Heart left ventricle (tissue), 16 donors: ENCODE measurements around the gene RGPD4. TPM values are rescaled to one million over a fixed set of nuclear protein-coding genes. Genes with fewer than 3 reads are reported as not detected.

ENCODE experiments used
- ATAC-seq, 4 donors: fragments of 200-7000 bp; cut with Tn5 transposase; one replicate each; pipeline ENCODE4 v1.9.1; 2020 to 2022; ENCODE audit warnings: moderate library complexity in 4 of 4, mild to moderate bottlenecking in 3 of 4, moderate number of reproducible peaks in 1 of 4
- DNase-seq, 5 donors: peaks; one replicate each; pipeline ENCODE4 v3.0.0-alpha.2; 2020
- H3K27ac ChIP-seq, 12 donors: fragments of 200-600 bp; sonication (generic) in 4 of 12; one replicate each; pipeline versions ENCODE4 v1.5.0 to v1.8.0; 2016 to 2022; ENCODE audit warnings: mild to moderate bottlenecking in 2 of 12
- H3K27me3 ChIP-seq, 9 donors: fragments of 200-600 bp; sonication (generic) in 2 of 9; one replicate each; pipeline versions ENCODE4 v1.5.1 to v1.8.0; 2016 to 2022; ENCODE audit warnings: mild to moderate bottlenecking in 3 of 9
- H3K36me3 ChIP-seq, 9 donors: fragments of 200-600 bp; sonication (generic) in 2 of 9; one replicate each; pipeline versions ENCODE4 v1.5.0 to v1.8.0; 2018 to 2022; ENCODE audit warnings: mild to moderate bottlenecking in 2 of 9
- H3K4me1 ChIP-seq, 12 donors: fragments of 200-600 bp; sonication (generic) in 4 of 12; one replicate each; pipeline versions ENCODE4 v1.5.0 to v1.8.0; 2016 to 2022; ENCODE audit warnings: mild to moderate bottlenecking in 3 of 12
- H3K4me3 ChIP-seq, 12 donors: fragments of 200-600 bp; sonication (generic) in 4 of 12; one replicate each; pipeline versions ENCODE4 v1.5.0 to v1.8.0; 2017 to 2022; ENCODE audit warnings: mild to moderate bottlenecking in 9 of 12, moderate library complexity in 4 of 12
- H3K9me3 ChIP-seq, 12 donors: fragments of 200-600 bp; sonication (generic) in 4 of 12; one replicate each; pipeline versions ENCODE4 v1.5.0 to v1.8.0; 2016 to 2022; ENCODE audit warnings: mild to moderate bottlenecking in 1 of 12
- CTCF ChIP-seq, 12 donors: fragments of 200-600 bp; sonication (generic) in 4 of 12; IDR thresholded peaks; one replicate each; pipeline versions ENCODE4 v1.5.0 to v1.8.0; 2018 to 2022; ENCODE audit warnings: antibody characterized with exemption in 12 of 12, mild to moderate bottlenecking in 5 of 12
- POLR2A ChIP-seq, 2 donors: fragments of 450-650 bp; IDR thresholded peaks; one replicate each; pipeline ENCODE4 v1.6.1; 2017; ENCODE audit warnings: antibody characterized with exemption in 2 of 2, mild to moderate bottlenecking in 2 of 2, moderate library complexity in 2 of 2
- WGBS, 4 donors: extraction: QIAGEN DNeasy Blood & Tissue Kit in 2 of 4; methylation state at CpG; one replicate each; pipeline versions ENCODE4 v1.1.5 to v1.1.7; 2013 to 2018; 5-methylcytosine and 5-hydroxymethylcytosine counted together
- intact Hi-C, 10 donors: fragments of 100-400 bp; cut with DNase I; formaldehyde crosslinking; loops; one replicate each; pipeline versions ENCODE4 v1.11.1 to v1.14.2; 2022
- polyA plus RNA-seq, 2 donors: library from polyadenylated mRNA; stranded (reverse); fragments of 200-250 nt; gene quantifications; one replicate each; pipeline ENCODE4 v1.2.3, GENCODE V29; 2013
- total RNA-seq, 9 donors: library from RNA; depleted of rRNA in 2 of 9; stranded (reverse); fragments of >200 nt in 2 of 9; fragmentation: NEBNext Ultra II Directional in 3 of 9; extraction: Animal tissue kit (Norgen Biotek cat#: 25700) in 3 of 9; gene quantifications; one replicate each; pipeline versions ENCODE4 v1.1.0 to v1.2.4, GENCODE V29; 2016 to 2023
- donor health status: ischemic (EF 13 %, LVEDD 7.1; RV severe dilation, severe dysfunction).
- donor health status: healthy with polysubstance abuse.
- donor health status: DM: no; HTN: yes; CAD: no.
- donor health status: DM: no; HTN: no; CAD: no.
- donor health status: ischemic (EF 25% LVEDD 6.9; RV normal size, moderate dysfunction).
- donor health status: ischemic (EF 25% LVEDD 5.7; RV mildly dilated, moderate dysfunction).
- donor health status: healthy.
- donor health status: DM: yes; HTN: yes; CAD: no.
- donor health status: ischemic (EF 35%, LVEDD 5.7; RV mildly dilated, moderate dysfunction).
- donor health status: nonischemic (EF 11% LVEDD 7.7; RV severe dilation, severe dysfunction).
- donor health status: DM: yes; HTN: yes; CAD: no.
- donor health status: PGD.
- donor health status: ischemic (EF 29% LVEDD 5.4; RV normal size, mild dysfunction).
- donor health status: nonischemic (EF 23%, LVEDD 6.1; RV moderate dilation, normal function).

The RGPD4 gene
- total and polyA plus RNA-seq, 11 donors = 0.05 to 0.11 TPM; not detected in 9

- TF ChIP-seq CTCF (IDR thresholded peaks at IDR 0.05) (no peak), POLR2A (IDR thresholded peaks at IDR 0.05) (no peak)
- intact Hi-C loops = loop anchor here in 8 of 10 donors (5.0 to 10.0 kb wide), 5 partner anchors 242 to 1298 kb away; no protein-coding TSS in a partner anchor
- Histone ChIP-seq H3K27me3 (peaks cover 0 to 23% (median 0%) of the 10 kb centered on the region in 9 donors), H3K9me3 (no peaks in the 10 kb centered on the region), H3K4me3 (no peak overlapping the region), H3K36me3 (no peaks in the 10 kb centered on the region), H3K4me1 (no peaks in the 10 kb centered on the region), H3K27ac (no peak overlapping the region)
- no peak for ATAC-seq
- 53 to 63% (median 58%) methylated on average over 2 of the region's 2 CpGs for WGBS, 4 donors
- no peak for DNase-seq
Observed at GRCh38 chr2:107932488-107932887, 105.8 kb downstream of the RGPD4 start.

GRCh38 chr2:107932979-107933378, 106.3 kb downstream of the RGPD4 start:
- Histone ChIP-seq H3K27ac (no peak overlapping the region), H3K4me3 (no peak overlapping the region), H3K36me3 (no peaks in the 10 kb centered on the region), H3K4me1 (no peaks in the 10 kb centered on the region), H3K9me3 (no peaks in the 10 kb centered on the region), H3K27me3 (peaks cover 0 to 18% (median 0%) of the 10 kb centered on the region in 9 donors)
- WGBS, 4 donors = 58 to 61% (median 60%) methylated on average over 3 of the region's 3 CpGs
- ATAC-seq = no peak
- DNase-seq = no peak
- intact Hi-C loops = loop anchor here in 8 of 10 donors (5.0 to 10.0 kb wide), 5 partner anchors 242 to 1298 kb away; no protein-coding TSS in a partner anchor
- peak in 10 of 12 donors; percentile 11 to 61 (median 44) for TF ChIP-seq CTCF (IDR thresholded peaks at IDR 0.05)
- no peak for TF ChIP-seq POLR2A (IDR thresholded peaks at IDR 0.05)

GRCh38 chr2:107936433-107937359, 110.0 kb downstream of the RGPD4 start:
- Histone ChIP-seq H3K27me3 (peaks cover 0 to 20% (median 0%) of the 10 kb centered on the region in 9 donors), H3K27ac (no peak overlapping the region), H3K4me1 (no peaks in the 10 kb centered on the region), H3K4me3 (no peak overlapping the region), H3K9me3 (no peaks in the 10 kb centered on the region), H3K36me3 (no peaks in the 10 kb centered on the region)
- 42 to 47% (median 44%) methylated on average over 5 of the region's 5 CpGs for WGBS, 4 donors
- intact Hi-C loops = loop anchor here in 7 of 10 donors (5.0 to 10.0 kb wide), 6 partner anchors 238 to 1302 kb away; no protein-coding TSS in a partner anchor
- no peak for TF ChIP-seq POLR2A (IDR thresholded peaks at IDR 0.05)
- TF ChIP-seq CTCF (IDR thresholded peaks at IDR 0.05) = peak; percentile 19 to 55 (median 40)
- DNase-seq (no peak), ATAC-seq (no peak)

Other genes starting within 250 kb of the RGPD4 start
- gene SLC5A7, start 159.6 kb downstream of the RGPD4 start, total RNA-seq = under 1 TPM in 6 of 9 donors, not detected in 3; 0.05 to 0.16 (median 0.11) TPM
- gene SLC5A7, start 159.6 kb downstream of the RGPD4 start, polyA plus RNA-seq = under 1 TPM in 1 of 2 donors, not detected in 1; 0.03 TPM